ENCODE measurements around the gene SPOCK2. TPM values are rescaled to one million over a fixed set of nuclear protein-coding genes. Genes with fewer than 3 reads are reported as not detected.

SPOCK2 gene
- total RNA-seq, 1 experiment from 2014 or later: 4.8 TPM

- H3K4me1 ChIP-seq (ENCODE audit: control insufficient read depth, insufficient read depth, low read length): peaks cover 8% of the 10 kb centered on the region
- H3K36me3 ChIP-seq (ENCODE audit: control insufficient read depth, insufficient read depth, low read length): peaks cover 2% of the 10 kb centered on the region; the same call in 1 of the 2 replicates
- no TSS peak for BruUV-seq (replicated peaks)
- ATAC-seq (no peak), DNase-seq (ENCODE audit: low read depth, low spot score) (no peak)
- ChIA-PET CTCF (no interaction called here), POLR2A (no interaction called here)
- in situ Hi-C loops (cut with HindIII; ENCODE audit: low pct_unique_long_range_greater_than_20kb, low sequenced_read_pairs) (no loop called here), intact Hi-C loops (cut with micrococcal nuclease; ENCODE audit: unreplicated experiment) (no loop called here)
- no peak overlapping the region for H3K27ac ChIP-seq (ENCODE audit: low read length)
- H3K4me3 ChIP-seq (ENCODE audit: low read depth in 2 of 2, low read length in 2 of 2): no peak overlapping the region
- H3K27me3 ChIP-seq (ENCODE audit: control insufficient read depth, insufficient read depth, low read length): no peaks in the 10 kb centered on the region
- no peak for TF ChIP-seq CTCF (IDR thresholded peaks at IDR 0.05)
- H3K9me3 ChIP-seq (ENCODE audit: control insufficient read depth, insufficient read depth, low read depth, low read length): no peaks in the 10 kb centered on the region
Observed at GRCh38 chr10:72087392-72087968, 871 bp downstream of the SPOCK2 start.

GRCh38 chr10:72086466-72087391 is 1.6 kb downstream of the SPOCK2 start:
- intact Hi-C loops (cut with micrococcal nuclease; ENCODE audit: unreplicated experiment) (no loop called here), in situ Hi-C loops (cut with HindIII; ENCODE audit: low pct_unique_long_range_greater_than_20kb, low sequenced_read_pairs) (no loop called here)
- no peak for ATAC-seq
- DNase-seq (ENCODE audit: low read depth, low spot score): no peak
- TF ChIP-seq CTCF (IDR thresholded peaks at IDR 0.05) (no peak), POLR2AphosphoS5 (IDR thresholded peaks at IDR 0.05; ENCODE audit: low read depth, low read length) (no peak)
- no peaks in the 10 kb centered on the region for H3K27me3 ChIP-seq (ENCODE audit: control insufficient read depth, insufficient read depth, low read length)
- H3K4me3 ChIP-seq (ENCODE audit: low read depth in 2 of 2, low read length in 2 of 2): no peak overlapping the region
- no peaks in the 10 kb centered on the region for H3K9me3 ChIP-seq (ENCODE audit: control insufficient read depth, insufficient read depth, low read depth, low read length)
- CTCF ChIA-PET: no interaction called here
- no peak overlapping the region; the same call in 1 of the 2 replicates for H3K27ac ChIP-seq (ENCODE audit: low read length)
- BruUV-seq (replicated peaks): no TSS peak
- POLR2A ChIA-PET: no interaction called here
- H3K4me1 ChIP-seq (ENCODE audit: control insufficient read depth, insufficient read depth, low read length): peaks cover 12% of the 10 kb centered on the region
- H3K36me3 ChIP-seq (ENCODE audit: control insufficient read depth, insufficient read depth, low read length): no peaks in the 10 kb centered on the region; the same call in 1 of the 2 replicates

- H3K4me1 ChIP-seq (ENCODE audit: control insufficient read depth, insufficient read depth, low read length): peaks cover 20% of the 10 kb centered on the region
- in situ Hi-C loops (cut with HindIII; ENCODE audit: low pct_unique_long_range_greater_than_20kb, low sequenced_read_pairs) (no loop called here), intact Hi-C loops (cut with micrococcal nuclease; ENCODE audit: unreplicated experiment) (no loop called here)
- H3K9me3 ChIP-seq (ENCODE audit: control insufficient read depth, insufficient read depth, low read depth, low read length): no peaks in the 10 kb centered on the region
- BruUV-seq (replicated peaks): no TSS peak
- TF ChIP-seq CTCF (IDR thresholded peaks at IDR 0.05): no peak
- no peak for TF ChIP-seq SIN3A (IDR thresholded peaks at IDR 0.05; ENCODE audit: borderline replicate concordance, insufficient read depth, low read depth, low read length)
- no peak for TF ChIP-seq TCF7L2 (IDR thresholded peaks at IDR 0.05; ENCODE audit: low read depth, low read length)
- no peak for TF ChIP-seq REST (IDR thresholded peaks at IDR 0.05; ENCODE audit: insufficient read depth in 1 of 2, low read depth in 2 of 2, low read length in 1 of 2)
- TF ChIP-seq POLR2AphosphoS5 (IDR thresholded peaks at IDR 0.05; ENCODE audit: low read depth, low read length): no peak
- H3K27me3 ChIP-seq (ENCODE audit: control insufficient read depth, insufficient read depth, low read length): no peaks in the 10 kb centered on the region
- CTCF ChIA-PET: interaction anchor here (0.6 kb wide), 1 partner anchor 37 kb away, joined by 4 read pairs; no protein-coding TSS in a partner anchor
- no peak overlapping the region for H3K27ac ChIP-seq (ENCODE audit: low read length)
- H3K4me3 ChIP-seq (ENCODE audit: low read depth in 2 of 2, low read length in 2 of 2): no peak overlapping the region
- H3K36me3 ChIP-seq (ENCODE audit: control insufficient read depth, insufficient read depth, low read length): no peaks in the 10 kb centered on the region
- DNase-seq (ENCODE audit: low read depth, low spot score) (no peak), ATAC-seq (no peak)
- POLR2A ChIA-PET: no interaction called here
Observed at GRCh38 chr10:72085864-72086465, 2.4 kb downstream of the SPOCK2 start.
